ENCODE measurements around the gene AGK. TPM values are rescaled to one million over a fixed set of nuclear protein-coding genes. Genes with fewer than 3 reads are reported as not detected.

AGK gene
- total and polyA plus RNA-seq, 2 experiments from 2014 or later, result 15.8 to 27.1 TPM

- peaks cover 32% of the 10 kb centered on the region for H3K4me1 ChIP-seq (ENCODE audit: insufficient read depth)
- peaks cover 9% of the 10 kb centered on the region for H3K79me2 ChIP-seq
- H3K27me3 ChIP-seq, result no peaks in the 10 kb centered on the region
- 44% methylated on average over 5 of the region's 5 CpGs for WGBS (ENCODE audit: low lambda C conversion rate, missing lambda C conversion rate)
- no peaks in the 10 kb centered on the region for H3K9me3 ChIP-seq (ENCODE audit: low read depth)
- no peaks in the 10 kb centered on the region for H3K36me3 ChIP-seq (replicated peaks; ENCODE audit: insufficient read depth, low read depth)
- peak overlapping the region; percentile 18 for H3K27ac ChIP-seq
- no peak for DNase-seq (ENCODE audit: low spot score)
- H3K4me2 ChIP-seq, result peak overlapping the region; percentile 48
- no peak overlapping the region for H2AFZ ChIP-seq
- H3K9me2 ChIP-seq (replicated peaks; ENCODE audit: insufficient read depth), result no peaks in the 10 kb centered on the region
- no peak overlapping the region for H3K4me3 ChIP-seq
- TF ChIP-seq EZH2phosphoT487 (IDR thresholded peaks at IDR 0.05; ENCODE audit: low read depth, severe bottlenecking, unreplicated experiment), result no peak
- TF ChIP-seq CTCF (IDR thresholded peaks at IDR 0.05; ENCODE audit: poor library complexity), result no peak
- TF ChIP-seq EZH2 (IDR thresholded peaks at IDR 0.05; ENCODE audit: borderline replicate concordance), result no peak
- H4K20me1 ChIP-seq (ENCODE audit: insufficient read depth, poor library complexity, severe bottlenecking), result no peaks in the 10 kb centered on the region
Observed at GRCh38 chr7:141704741-141705140, 153.5 kb downstream of the AGK start.

Other genes with a start within 250 kb of the AGK start
- 29.1 and 29.5 TPM in 2 replicates for gene DENND11, start 150.8 kb downstream of the AGK start, total RNA-seq
- 4.0 and 5.6 TPM in 2 replicates for gene DENND11, start 150.8 kb downstream of the AGK start, polyA plus RNA-seq
- gene WEE2, start 156.9 kb downstream of the AGK start, total RNA-seq, result 3.6 and 3.7 TPM in 2 replicates
- 0.60 and 0.89 TPM in 2 replicates for gene WEE2, start 156.9 kb downstream of the AGK start, polyA plus RNA-seq
- gene SSBP1, start 186.9 kb downstream of the AGK start, total RNA-seq, result 153 and 186 TPM in 2 replicates
- gene SSBP1, start 186.9 kb downstream of the AGK start, polyA plus RNA-seq, result 212 and 220 TPM in 2 replicates
- 0.87 and 1.3 TPM in 2 replicates for gene TAS2R3, start 212.7 kb downstream of the AGK start, total RNA-seq
- gene TAS2R3, start 212.7 kb downstream of the AGK start, polyA plus RNA-seq, result not detected in 2 replicates
- 1.9 and 2.6 TPM in 2 replicates for gene TAS2R4, start 225.3 kb downstream of the AGK start, total RNA-seq
- gene TAS2R4, start 225.3 kb downstream of the AGK start, polyA plus RNA-seq, result not detected in 2 replicates
- gene TAS2R5, start 238.8 kb downstream of the AGK start, total RNA-seq, result 4.4 and 5.1 TPM in 2 replicates
- gene TAS2R5, start 238.8 kb downstream of the AGK start, polyA plus RNA-seq, result 1.5 and 1.6 TPM in 2 replicates